Kidney glomerular epithelial cell (primary cell): ENCODE measurements around the gene CGRRF1.

Experiments used
- DNase-seq: peaks from one replicate; lab custom pipeline; 2025; lab: John Stamatoyannopoulos, UW

CGRRF1 gene

GRCh38 chr14:54489731-54490444, 19.8 kb upstream of the CGRRF1 start:
- DNase-seq, result no peak

DNA sequence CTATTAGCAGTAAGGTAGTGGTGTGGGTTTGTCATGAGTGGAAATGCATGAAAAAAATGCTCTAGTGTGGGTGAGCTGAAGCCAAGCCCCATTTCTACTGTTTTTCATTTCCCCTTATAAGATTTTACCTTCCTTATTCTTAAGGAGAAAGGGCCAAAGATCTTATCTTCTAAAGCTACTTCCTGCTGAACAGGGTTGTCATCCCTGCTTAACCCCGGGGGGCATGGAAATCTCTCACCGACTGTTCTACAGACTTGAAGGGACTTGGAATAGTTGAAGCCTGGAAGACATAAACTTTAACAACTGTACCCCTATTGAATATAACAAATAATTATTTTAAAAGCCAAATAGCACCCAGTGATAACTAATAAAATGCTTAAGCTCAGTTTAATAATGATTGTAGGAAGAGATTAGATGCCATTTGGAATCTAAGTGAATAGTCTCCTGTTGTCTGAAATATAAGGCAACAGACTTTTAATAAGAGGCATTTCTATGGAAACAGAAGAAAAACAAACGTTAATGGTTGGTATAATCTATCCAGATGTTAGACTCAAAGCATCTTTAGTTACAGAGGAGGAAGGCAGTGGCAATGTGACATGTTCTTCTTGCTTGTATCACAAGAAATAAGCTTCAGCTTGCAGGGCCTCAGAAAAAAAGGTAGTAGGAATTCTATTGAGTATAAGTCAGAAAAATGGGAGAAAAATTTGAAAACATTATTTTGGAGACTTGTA, 19.1 kb upstream of the CGRRF1 start:
- no peak for DNase-seq

GRCh38 chr14:54493293-54493692, 16.4 kb upstream of the CGRRF1 start:
- no peak for DNase-seq

DNA sequence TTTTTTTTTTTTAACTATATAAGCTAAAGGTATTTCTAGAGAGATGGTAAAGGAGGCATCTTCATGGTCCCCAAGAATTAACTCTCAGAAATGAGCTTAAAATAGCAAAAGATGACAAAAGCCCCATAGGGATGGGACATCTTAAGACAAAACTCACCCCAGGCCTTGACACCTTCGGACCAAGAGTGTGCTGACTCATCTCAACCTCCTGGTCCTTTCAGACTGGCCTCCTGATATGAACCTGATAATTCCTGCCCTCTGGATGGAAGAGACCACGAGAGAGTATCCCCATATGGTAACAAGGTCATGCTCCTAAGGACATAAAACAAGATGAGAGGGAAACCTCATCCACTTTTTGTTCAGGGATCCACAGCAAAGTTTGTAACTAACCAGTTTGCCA, 12.5 kb upstream of the CGRRF1 start:
- DNase-seq, result no peak

DNA sequence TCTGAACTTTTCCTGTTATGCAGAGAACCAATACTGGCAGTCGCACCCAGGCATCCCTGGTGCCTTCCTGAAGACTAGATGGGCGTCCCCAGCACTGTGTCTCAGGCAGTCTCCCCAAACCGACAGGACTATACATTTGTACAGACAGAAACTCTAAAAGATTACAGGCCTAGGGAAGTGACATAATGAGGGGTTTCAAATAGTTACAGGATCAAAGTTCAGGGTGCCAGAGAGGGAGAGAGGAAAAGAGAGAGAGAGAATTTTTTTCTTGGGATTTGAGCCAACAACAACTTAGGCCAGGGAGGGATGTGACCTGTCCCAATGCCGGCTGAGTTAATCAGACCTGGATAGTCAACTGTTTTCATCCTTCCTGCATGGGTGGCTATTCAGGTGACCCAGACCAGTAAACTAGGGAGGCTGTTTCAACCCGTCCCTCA, 11.6 kb upstream of the CGRRF1 start:
- DNase-seq, result no peak

DNA sequence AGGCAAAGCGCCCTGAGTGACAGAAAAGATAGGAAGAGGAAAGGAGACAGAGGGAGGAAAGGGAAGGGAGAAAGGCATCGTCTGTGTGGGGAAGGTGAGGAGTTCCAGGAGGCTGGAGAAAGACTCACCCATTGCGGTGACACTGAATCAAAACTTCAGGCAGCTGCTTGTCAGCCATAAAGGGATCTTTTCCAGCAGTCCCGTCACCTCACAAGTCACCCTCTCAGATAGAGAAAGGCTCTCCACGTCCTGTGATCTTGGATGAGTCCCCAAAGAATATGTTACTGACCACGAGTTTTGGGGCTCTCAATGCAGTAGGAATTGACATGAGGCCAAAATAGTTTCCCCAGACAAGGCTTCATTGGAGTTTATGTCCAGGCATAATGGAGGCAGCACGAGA, 11.1 kb upstream of the CGRRF1 start:
- no peak for DNase-seq

- no peak for DNase-seq
These were observed 9.0 kb upstream of the CGRRF1 start for GRCh38 chr14:54500744-54501143.

DNA sequence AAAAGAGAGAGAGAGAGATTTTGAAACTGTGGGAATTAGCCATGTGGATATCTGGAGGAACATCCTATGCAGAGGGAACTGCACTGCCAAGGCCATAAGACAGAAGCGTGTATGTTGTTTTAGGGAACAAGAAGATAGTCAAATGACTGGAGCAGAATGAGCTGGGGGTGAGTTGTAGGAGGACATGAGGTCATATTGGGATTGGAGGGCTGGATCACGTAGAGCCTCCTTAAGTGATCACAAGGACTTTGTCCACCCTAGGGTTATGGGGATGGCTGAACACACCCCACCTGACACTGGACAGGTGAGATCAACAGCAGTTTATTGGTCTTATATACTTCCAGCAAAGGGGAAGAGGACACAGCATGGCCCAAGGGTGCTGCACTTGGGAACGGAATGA, 8.2 kb upstream of the CGRRF1 start:
- DNase-seq, result no peak

- DNase-seq, result no peak
These were observed 7.1 kb upstream of the CGRRF1 start for GRCh38 chr14:54502602-54503001.

DNA sequence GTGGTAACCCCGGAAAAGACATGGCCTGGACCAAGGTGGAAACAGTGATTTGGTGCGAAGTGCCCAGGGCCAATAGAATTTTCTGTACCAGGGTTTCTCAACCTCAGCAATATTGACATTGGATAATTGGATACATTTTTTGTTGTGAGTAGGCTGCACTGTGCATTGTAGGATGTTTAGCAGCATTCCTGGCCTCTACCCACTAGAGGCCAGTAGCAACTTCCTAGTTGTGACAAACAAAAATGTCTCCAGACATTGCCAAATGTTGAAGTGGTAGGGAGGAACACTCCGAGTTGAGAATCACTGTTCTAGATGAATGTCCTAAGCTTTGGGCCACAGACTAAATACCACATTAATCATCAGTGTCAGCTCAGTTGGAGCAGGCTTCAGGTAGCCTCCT, 6.2 kb upstream of the CGRRF1 start:
- DNase-seq, result peak; percentile 16

DNA sequence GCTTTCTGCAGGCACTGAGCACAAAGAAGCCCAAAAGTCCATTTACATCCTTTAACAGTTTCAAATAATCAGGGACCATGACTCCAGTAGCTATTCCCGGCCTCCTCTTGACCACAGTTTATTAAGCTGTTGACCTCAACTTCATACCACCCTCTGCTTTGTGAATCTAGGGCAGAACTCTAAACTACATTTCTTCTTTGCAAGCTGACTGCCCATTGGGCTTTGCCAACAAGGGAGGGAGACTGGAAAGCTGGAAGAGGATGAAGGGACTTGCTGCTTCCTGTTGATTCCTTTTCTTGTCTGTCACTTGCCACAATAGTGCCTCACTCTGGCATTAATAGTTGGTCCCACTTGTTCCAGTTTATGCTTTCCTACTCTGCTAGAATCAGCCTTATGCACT, 2.7 kb downstream of the CGRRF1 start:
- no peak for DNase-seq

DNA sequence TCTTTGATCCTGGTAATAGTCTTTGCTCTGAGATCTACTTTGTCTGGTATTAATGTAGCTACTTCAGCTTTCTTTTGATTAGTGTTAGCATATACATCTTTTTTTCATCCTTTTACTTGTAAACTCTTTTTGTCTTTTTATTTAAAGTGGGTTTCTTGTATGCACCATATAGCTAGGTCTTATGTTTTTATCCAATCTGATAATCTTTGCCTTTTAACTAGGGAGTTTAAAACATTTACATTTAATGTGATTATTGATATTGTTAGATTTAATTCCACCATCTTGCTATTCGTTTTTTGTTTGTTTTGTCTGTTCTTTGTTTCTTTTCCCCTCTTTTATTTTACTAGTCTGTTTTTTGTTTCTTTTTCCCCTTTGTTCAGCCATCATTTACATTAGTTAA, 6.0 kb downstream of the CGRRF1 start:
- DNase-seq, result no peak

GRCh38 chr14:54516709-54517108, 7.0 kb downstream of the CGRRF1 start:
- DNase-seq, result no peak

GRCh38 chr14:54524410-54524809, 14.7 kb downstream of the CGRRF1 start:
- no peak for DNase-seq

GRCh38 chr14:54528973-54529372, 19.3 kb downstream of the CGRRF1 start:
- no peak for DNase-seq

GRCh38 chr14:54529811-54530210, 20.1 kb downstream of the CGRRF1 start:
- no peak for DNase-seq

DNA sequence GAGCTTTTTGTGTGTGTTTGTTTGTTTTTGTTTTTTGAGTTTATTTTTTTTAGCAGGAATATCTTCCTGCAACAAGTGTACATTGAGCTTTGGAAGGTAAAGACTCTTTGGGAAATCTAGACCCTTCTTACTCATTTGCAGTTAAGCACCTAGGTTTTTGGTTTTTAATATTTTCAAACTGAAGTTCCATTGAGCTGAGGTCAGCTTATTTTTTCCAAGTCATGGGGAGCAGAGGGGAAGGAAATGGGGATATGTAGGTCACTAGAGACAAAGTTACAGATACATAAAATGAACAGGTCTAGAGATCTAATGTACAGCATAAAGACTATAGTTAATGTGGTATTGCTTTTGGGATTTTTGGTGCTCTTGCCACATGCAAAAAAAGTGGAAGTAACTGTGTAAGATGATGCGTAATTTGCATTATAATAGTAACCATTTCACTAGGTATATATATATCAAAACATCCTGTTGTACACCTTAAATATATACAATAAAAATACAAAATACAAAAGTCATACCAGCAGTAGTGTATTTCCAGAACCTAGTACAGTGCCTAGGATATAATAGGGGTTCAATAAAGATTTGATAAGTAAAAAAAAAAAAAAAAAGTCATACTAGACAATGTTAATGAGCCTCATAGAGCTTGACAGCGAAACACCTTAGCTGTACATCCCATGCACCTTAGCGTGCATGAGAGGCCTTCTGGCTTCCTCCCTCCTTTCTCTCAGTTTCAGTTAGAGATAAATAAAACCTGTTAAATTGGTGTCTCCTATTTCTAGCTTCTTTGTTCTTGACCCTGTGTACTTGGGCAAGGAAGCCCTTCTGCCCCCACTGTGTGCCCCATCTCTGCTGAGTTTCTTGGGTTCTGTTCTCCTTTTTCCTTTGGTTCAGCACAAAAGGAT, 22.7 kb downstream of the CGRRF1 start:
- no peak for DNase-seq

GRCh38 chr14:54533100-54533499, 23.4 kb downstream of the CGRRF1 start:
- DNase-seq, result no peak

DNA sequence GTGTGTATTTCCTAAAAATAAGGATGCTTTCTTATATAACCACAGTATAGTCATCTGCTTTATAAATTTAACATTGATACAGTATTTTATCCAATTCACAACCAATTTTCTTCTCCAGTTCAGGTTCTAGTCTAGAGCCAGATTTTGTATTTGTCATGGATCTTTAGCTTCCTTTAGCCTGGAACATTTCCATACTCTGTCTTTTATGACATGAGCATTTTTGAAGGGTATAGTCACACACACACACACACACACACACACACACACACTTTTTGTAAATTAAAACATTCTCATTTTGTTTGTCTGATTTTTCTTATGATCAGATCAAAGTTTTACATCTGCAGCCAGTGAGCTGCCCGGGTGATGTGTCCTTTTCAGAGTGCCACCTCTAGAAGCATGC, 25.4 kb downstream of the CGRRF1 start:
- no peak for DNase-seq

DNA sequence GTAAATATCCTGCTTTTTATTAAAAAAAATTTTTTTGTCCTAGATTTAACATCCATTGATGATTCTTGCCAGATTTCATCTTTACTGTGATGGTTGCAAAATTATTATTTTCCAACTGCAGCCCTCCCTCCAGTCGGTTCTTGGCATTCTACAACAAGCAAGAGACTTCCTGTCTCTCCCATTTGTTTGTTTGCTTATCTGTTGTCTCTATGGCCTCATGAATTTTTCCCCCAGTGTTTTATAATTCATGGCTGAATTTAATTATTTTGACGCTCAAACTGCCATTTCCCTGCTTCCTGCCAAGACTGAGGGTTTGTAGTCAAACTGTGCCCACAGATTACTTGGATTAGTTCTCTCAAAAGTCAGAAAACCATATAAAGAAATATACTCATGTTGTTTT, 25.9 kb downstream of the CGRRF1 start:
- no peak for DNase-seq

DNA sequence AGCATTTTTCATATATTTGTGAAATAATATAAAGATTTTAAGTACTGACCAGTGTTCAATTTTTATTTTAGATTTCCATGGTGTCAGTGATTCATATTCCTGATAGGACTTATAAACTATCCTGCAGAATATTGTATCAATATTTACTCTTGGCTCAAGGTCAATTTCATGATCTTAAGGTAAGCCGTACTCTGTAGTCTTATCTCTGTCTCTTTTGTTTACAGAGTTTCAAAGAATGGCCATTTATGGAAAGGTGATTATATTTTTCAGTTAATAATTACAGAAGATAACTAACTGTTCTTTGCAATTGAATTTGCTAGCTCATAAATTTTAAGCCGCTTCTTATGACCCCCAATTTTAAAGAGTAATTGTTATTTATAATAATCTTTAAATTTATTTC, 27.9 kb downstream of the CGRRF1 start:
- DNase-seq, result no peak

DNA sequence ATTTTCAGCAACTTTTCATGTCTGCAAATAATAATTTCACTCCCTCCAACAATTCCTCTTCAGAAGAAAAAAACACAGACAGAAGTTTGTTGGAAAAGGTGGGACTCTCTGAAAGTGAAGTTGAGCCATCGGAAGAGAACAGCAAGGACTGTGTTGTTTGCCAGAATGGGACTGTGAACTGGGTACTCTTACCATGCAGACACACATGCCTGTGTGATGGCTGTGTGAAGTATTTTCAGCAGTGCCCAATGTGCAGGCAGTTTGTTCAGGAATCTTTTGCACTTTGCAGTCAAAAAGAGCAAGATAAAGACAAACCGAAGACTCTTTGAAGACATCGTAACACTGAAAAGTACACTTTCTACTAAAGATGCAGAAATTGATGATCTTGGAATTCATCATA, 28.3 kb downstream of the CGRRF1 start:
- DNase-seq, result no peak

- no peak for DNase-seq
These were observed 37.9 kb downstream of the CGRRF1 start for GRCh38 chr14:54547583-54547982.
